ENCODE results near the gene GPR139.

GPR139 gene

GRCh38 chr16:20053336-20053735 is 20.4 kb downstream of the GPR139 start:
- no peak for DNase-seq

- no peak for DNase-seq
These were observed 22.1 kb downstream of the GPR139 start for GRCh38 chr16:20051611-20052010.

- DNase-seq = no peak
These were observed 22.5 kb downstream of the GPR139 start for GRCh38 chr16:20051147-20051546.

GRCh38 chr16:20049831-20050230 is 23.9 kb downstream of the GPR139 start:
- no peak for DNase-seq

- no peak for DNase-seq
These were observed 27.8 kb downstream of the GPR139 start for GRCh38 chr16:20045886-20046285.

- no peak for DNase-seq
These were observed 30.8 kb downstream of the GPR139 start for GRCh38 chr16:20042848-20043247.

- no peak for DNase-seq
These were observed 31.6 kb downstream of the GPR139 start for GRCh38 chr16:20041924-20042596.

- no peak for DNase-seq
These were observed 33.7 kb downstream of the GPR139 start for GRCh38 chr16:20040011-20040410.

GRCh38 chr16:20029611-20030010 is 44.1 kb downstream of the GPR139 start:
- DNase-seq = no peak

GRCh38 chr16:20026361-20027072 is 47.2 kb downstream of the GPR139 start:
- no peak for DNase-seq

GRCh38 chr16:20023190-20023589 is 50.5 kb downstream of the GPR139 start:
- DNase-seq = no peak

GRCh38 chr16:20020976-20021375 is 52.7 kb downstream of the GPR139 start:
- no peak for DNase-seq

- DNase-seq = no peak
These were observed 53.6 kb downstream of the GPR139 start for GRCh38 chr16:20020083-20020482.

GRCh38 chr16:20016234-20016633 is 57.5 kb downstream of the GPR139 start:
- no peak for DNase-seq

- DNase-seq = no peak
These were observed 68.8 kb downstream of the GPR139 start for GRCh38 chr16:20004931-20005330.

- no peak for DNase-seq
These were observed 70.8 kb downstream of the GPR139 start for GRCh38 chr16:20002936-20003335.

- no peak for DNase-seq
These were observed 71.6 kb downstream of the GPR139 start for GRCh38 chr16:20001856-20002707.

GRCh38 chr16:19997734-19998133 is 76.0 kb downstream of the GPR139 start:
- DNase-seq = no peak

- no peak for DNase-seq
These were observed 76.4 kb downstream of the GPR139 start for GRCh38 chr16:19997264-19997663.

- no peak for DNase-seq
These were observed 79.1 kb downstream of the GPR139 start for GRCh38 chr16:19994466-19995170.

- DNase-seq = no peak
These were observed 82.1 kb downstream of the GPR139 start for GRCh38 chr16:19991614-19992013.

GRCh38 chr16:19984135-19984534 is 89.6 kb downstream of the GPR139 start:
- DNase-seq = no peak

Measured in T-helper 9 cell (primary cell).